Spleen (tissue), 11 donors: ENCODE measurements around the gene EDAR. TPM values are rescaled to one million over a fixed set of nuclear protein-coding genes. Genes with fewer than 3 reads are reported as not detected.
A peak's percentile ranks its signal among the peaks of the same experiment; 100 is the strongest.

Source experiments
- DNase-seq: peaks from one replicate; pipeline ENCODE4 v3.0.0-alpha.2; 2020
- H3K27ac ChIP-seq, 8 donors: fragments of 200-600 bp; sonication (generic) in 7 of 8; 1 replicate in 4 of 8; 2 replicates in 4 of 8; pipeline versions ENCODE4 v1.5.0 to v1.8.0; 2016 to 2021; ENCODE audit warnings: inconsistent platforms in 4 of 8, mild to moderate bottlenecking in 4 of 8, moderate library complexity in 1 of 8
- H3K27me3 ChIP-seq, 7 donors: fragments of 200-600 bp; sonication (generic) in 6 of 7; replicated peaks in 1 of 7; 1 replicate in 4 of 7; 2 replicates in 3 of 7; pipeline versions ENCODE4 v1.5.0 to v1.8.0; 2016 to 2021; ENCODE audit warnings: inconsistent platforms in 3 of 7, mild to moderate bottlenecking in 1 of 7
- H3K36me3 ChIP-seq, 6 donors: fragments of 200-600 bp; sonication (generic) in 5 of 6; 1 replicate in 4 of 6; 2 replicates in 2 of 6; pipeline versions ENCODE4 v1.5.0 to v1.8.0; 2016 to 2021; ENCODE audit warnings: inconsistent platforms in 2 of 6
- H3K4me1 ChIP-seq, 6 donors: fragments of 200-600 bp; sonication (generic) in 5 of 6; 1 replicate in 3 of 6; 2 replicates in 3 of 6; pipeline versions ENCODE4 v1.5.0 to v1.8.0; 2016 to 2021; ENCODE audit warnings: inconsistent platforms in 3 of 6
- H3K4me3 ChIP-seq, 8 donors: fragments of 200-600 bp; sonication (generic) in 7 of 8; 1 replicate in 4 of 8; 2 replicates in 4 of 8; pipeline versions ENCODE4 v1.5.0 to v1.8.0; 2016 to 2021; ENCODE audit warnings: inconsistent platforms in 4 of 8, mild to moderate bottlenecking in 4 of 8, moderate library complexity in 2 of 8
- H3K9me3 ChIP-seq, 8 donors: fragments of 200-600 bp; sonication (generic) in 7 of 8; 1 replicate in 4 of 8; 2 replicates in 4 of 8; pipeline versions ENCODE4 v1.5.0 to v1.8.0; 2016 to 2021; ENCODE audit warnings: inconsistent platforms in 4 of 8
- POLR2A ChIP-seq, 3 donors: fragments of 450-650 bp; IDR thresholded peaks; one replicate each; pipeline ENCODE4 v1.5.1; 2017; ENCODE audit warnings: antibody characterized with exemption in 3 of 3, mild to moderate bottlenecking in 1 of 3
- POLR2AphosphoS5 ChIP-seq, 3 donors: sonication (generic); formaldehyde crosslinking; IDR thresholded peaks; one replicate each; pipeline ENCODE4 v1.5.1; 2017; ENCODE audit warnings: antibody characterized with exemption in 3 of 3
- WGBS, 5 donors: extraction: QIAGEN DNeasy Blood & Tissue Kit in 3 of 5; methylation state at CpG; one replicate each; pipeline versions ENCODE4 v1.1.5 to v1.1.7; 2013 to 2018; 5-methylcytosine and 5-hydroxymethylcytosine counted together
- intact Hi-C: fragments of 100-400 bp; cut with DNase I; formaldehyde crosslinking; loops from one replicate; pipeline ENCODE4 v1.15.0; 2023; ENCODE audit warnings: low total_unique reads
- polyA plus RNA-seq, 3 donors: library from polyadenylated mRNA; stranded (reverse); fragments of 200-250 nt; gene quantifications; one replicate each; pipeline ENCODE4 v1.2.1, GENCODE V29; 2013
- total RNA-seq, 7 donors: library from RNA; depleted of rRNA in 3 of 7; stranded (reverse); fragments of >200 nt in 3 of 7; fragmentation: NEBNext Ultra II Directional in 4 of 7; extraction: Animal tissue kit (Norgen Biotek cat#: 25700) in 4 of 7; gene quantifications; one replicate each; pipeline versions ENCODE4 v1.1.0 to v1.2.1, GENCODE V29; 2016 to 2021
- TF ChIP-seq, protein P1 (sequence below), 11 experiments: fragments of 200-600 bp in 7 of 11; fragments of 450-650 bp in 4 of 11; sonication (generic) in 4 of 11; IDR thresholded peaks in 8 of 11; conservative IDR thresholded peaks in 3 of 11; 1 replicate in 7 of 11; 2 replicates in 4 of 11; pipeline versions ENCODE4 v1.4.0 to v1.8.0; 2016 to 2021; ENCODE audit warnings: antibody characterized with exemption in 11 of 11, inconsistent platforms in 4 of 11, mild to moderate bottlenecking in 1 of 11
- donor health status: healthy with polysubstance abuse.
- donor health status: DM: no; HTN: no; CAD: no; lungs with moderate emphysema.
- donor health status: DM: no; HTN: no; CAD: no.
- donor health status: Bipolar disorder and iron deficiency.
- donor health status: healthy.
- donor health status: DM: no; HTN: no; CAD: no.
- donor health status: DM: yes; HTN: yes; CAD: no.

EDAR gene
- total and polyA plus RNA-seq, 10 donors, result 0.02 to 0.67 (median 0.15) TPM; not detected in 2

DNA sequence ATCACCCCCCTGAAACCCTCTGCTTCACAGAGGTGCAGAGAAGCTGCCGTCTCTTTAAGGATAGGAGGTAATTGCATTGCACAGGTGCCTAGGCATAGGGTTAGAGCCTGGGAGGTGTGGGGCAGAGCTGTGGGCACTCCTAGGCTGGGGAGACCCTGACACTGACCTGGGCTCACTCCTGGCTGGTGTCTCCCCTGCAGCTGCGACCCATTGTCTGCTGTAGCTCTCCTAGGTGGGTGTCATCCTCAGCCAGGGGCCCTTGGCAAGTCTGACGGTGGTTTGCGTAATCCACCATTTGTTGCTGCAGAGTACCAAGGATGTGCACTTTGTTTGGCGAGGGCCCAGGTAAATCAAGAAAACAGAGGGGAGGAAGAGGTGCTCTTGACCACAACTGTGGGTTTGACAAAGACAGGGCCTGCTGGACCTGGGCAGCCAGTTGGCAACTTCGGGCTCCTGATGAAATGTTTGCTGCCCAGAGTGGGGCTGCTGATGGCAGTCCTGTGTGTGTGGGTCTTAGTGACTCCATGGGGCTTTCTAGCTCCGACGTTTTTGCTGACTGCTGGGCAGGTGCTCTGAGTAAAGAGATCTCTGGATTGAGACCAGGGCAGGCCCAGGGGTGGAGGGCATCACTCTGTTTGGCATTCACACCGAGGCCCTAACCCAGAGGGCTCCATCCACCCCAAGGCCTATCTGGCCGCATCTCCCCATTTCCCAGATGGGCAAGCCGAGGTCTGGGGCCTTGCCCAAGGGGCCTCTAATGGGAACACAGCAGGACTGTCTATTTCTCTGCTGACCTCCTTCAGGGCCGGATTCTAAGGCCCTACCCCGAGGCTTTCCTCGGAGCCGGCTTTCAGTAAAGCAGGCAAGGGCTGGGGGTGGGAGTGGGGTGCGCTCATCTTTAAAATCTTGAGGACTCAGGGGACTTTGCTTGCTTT, 67.7 kb downstream of the EDAR start:
- no peak for TF ChIP-seq POLR2AphosphoS5 (IDR thresholded peaks at IDR 0.05)
- no peak for TF ChIP-seq POLR2A (IDR thresholded peaks at IDR 0.05)
- TF ChIP-seq, protein P1, sequence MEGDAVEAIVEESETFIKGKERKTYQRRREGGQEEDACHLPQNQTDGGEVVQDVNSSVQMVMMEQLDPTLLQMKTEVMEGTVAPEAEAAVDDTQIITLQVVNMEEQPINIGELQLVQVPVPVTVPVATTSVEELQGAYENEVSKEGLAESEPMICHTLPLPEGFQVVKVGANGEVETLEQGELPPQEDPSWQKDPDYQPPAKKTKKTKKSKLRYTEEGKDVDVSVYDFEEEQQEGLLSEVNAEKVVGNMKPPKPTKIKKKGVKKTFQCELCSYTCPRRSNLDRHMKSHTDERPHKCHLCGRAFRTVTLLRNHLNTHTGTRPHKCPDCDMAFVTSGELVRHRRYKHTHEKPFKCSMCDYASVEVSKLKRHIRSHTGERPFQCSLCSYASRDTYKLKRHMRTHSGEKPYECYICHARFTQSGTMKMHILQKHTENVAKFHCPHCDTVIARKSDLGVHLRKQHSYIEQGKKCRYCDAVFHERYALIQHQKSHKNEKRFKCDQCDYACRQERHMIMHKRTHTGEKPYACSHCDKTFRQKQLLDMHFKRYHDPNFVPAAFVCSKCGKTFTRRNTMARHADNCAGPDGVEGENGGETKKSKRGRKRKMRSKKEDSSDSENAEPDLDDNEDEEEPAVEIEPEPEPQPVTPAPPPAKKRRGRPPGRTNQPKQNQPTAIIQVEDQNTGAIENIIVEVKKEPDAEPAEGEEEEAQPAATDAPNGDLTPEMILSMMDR (IDR thresholded peaks at IDR 0.05 in 8 of 11, conservative IDR thresholded peaks at IDR 0.05 in 3 of 11), result no peak
- 77 to 89% (median 78%) methylated on average over 12 to 16 of the region's 16 CpGs for WGBS, 5 donors
- peaks cover 0 to 4% (median 0%) of the 10 kb centered on the region in 7 donors for H3K27me3 ChIP-seq
- H3K27ac ChIP-seq, result no peak overlapping the region
- no peaks in the 10 kb centered on the region for H3K4me1 ChIP-seq
- DNase-seq, result peak; percentile 64
- no peaks in the 10 kb centered on the region for H3K36me3 ChIP-seq
- intact Hi-C loops, result no loop called here
- H3K4me3 ChIP-seq, result no peak overlapping the region
- H3K9me3 ChIP-seq, result no peaks in the 10 kb centered on the region

DNA sequence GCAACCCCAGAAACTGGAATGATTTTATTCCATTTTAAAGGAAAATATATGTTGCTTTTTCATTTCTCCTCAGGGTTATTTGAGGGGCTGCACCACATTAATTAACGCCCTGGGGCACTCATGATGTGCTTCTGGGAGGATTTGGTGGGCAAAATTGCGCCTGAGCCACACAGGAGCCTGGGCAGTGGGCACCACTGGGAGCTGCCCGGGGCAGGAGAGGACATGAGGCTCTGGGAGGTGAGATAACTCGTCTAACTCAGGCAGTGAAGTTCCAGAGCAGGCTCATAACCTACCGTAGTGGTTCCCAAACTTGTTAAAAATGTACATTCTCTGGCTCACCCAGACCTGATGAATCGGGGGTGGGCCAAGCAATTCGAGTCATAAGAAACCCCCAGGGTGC, 68.3 kb downstream of the EDAR start:
- peaks cover 0 to 4% (median 0%) of the 10 kb centered on the region in 7 donors for H3K27me3 ChIP-seq
- TF ChIP-seq POLR2A (IDR thresholded peaks at IDR 0.05), result no peak
- TF ChIP-seq POLR2AphosphoS5 (IDR thresholded peaks at IDR 0.05), result no peak
- TF ChIP-seq, protein P1 (IDR thresholded peaks at IDR 0.05 in 8 of 11, conservative IDR thresholded peaks at IDR 0.05 in 3 of 11), result no peak
- H3K36me3 ChIP-seq, result no peaks in the 10 kb centered on the region
- DNase-seq, result no peak
- no peak overlapping the region for H3K4me3 ChIP-seq
- WGBS, 5 donors, result 71 to 80% (median 77%) methylated on average over 4 to 7 of the region's 7 CpGs
- intact Hi-C loops, result no loop called here
- no peaks in the 10 kb centered on the region for H3K9me3 ChIP-seq
- no peaks in the 10 kb centered on the region for H3K4me1 ChIP-seq
- no peak overlapping the region for H3K27ac ChIP-seq

DNA sequence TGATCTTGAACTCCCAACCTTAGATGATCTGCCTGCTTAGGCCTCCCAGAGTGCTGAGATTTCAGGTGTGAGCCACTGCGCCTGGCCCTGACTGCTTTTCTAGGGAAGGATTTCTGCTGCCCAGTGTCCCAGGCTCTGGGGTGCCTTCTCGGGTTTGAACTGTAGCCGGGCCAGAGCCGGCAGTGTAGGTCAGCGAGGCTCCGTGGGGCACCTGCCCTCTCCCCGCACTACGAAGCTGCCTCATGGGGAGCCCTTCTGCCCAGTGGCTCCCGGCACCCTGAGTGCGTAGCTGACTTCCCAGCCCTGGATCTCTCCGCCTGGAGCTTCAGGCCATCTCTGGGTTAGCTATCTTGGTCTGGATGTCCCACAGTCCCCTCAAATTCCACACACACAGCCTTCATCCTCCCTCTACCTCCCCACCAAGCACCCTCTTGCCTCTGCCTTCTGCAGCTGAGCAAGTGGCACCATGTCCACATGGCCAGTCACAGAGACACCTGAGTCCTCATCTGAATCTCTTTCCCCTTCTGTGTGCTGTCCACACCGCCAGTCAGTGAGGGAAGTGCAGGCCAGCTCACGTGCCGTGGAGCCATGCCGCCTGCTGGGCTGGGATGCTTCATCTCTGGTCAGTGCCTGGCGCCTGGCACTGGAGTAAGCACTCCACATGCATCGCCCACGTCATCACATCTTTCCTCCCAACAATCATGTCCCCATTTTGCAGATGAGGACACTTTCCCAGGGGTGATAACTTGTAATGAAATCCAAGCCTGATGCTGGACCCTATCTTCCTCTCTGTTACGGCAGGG, 69.2 kb downstream of the EDAR start:
- no peaks in the 10 kb centered on the region for H3K36me3 ChIP-seq
- peak; percentile 47 for DNase-seq
- TF ChIP-seq POLR2A (IDR thresholded peaks at IDR 0.05) (no peak), POLR2AphosphoS5 (IDR thresholded peaks at IDR 0.05) (no peak)
- TF ChIP-seq, protein P1 (IDR thresholded peaks at IDR 0.05 in 8 of 11, conservative IDR thresholded peaks at IDR 0.05 in 3 of 11), result no peak
- peaks cover 0 to 4% (median 0%) of the 10 kb centered on the region in 7 donors for H3K27me3 ChIP-seq
- intact Hi-C loops, result no loop called here
- WGBS, 5 donors, result 83 to 97% (median 88%) methylated on average over 9 to 19 of the region's 19 CpGs
- no peak overlapping the region for H3K27ac ChIP-seq
- H3K9me3 ChIP-seq, result no peaks in the 10 kb centered on the region
- H3K4me3 ChIP-seq, result no peak overlapping the region
- no peaks in the 10 kb centered on the region for H3K4me1 ChIP-seq
